ENCODE measurements around the gene SPRED3.
A peak's percentile ranks its signal among the peaks of the same experiment; 100 is the strongest.
"Not testable (repeated sequence)": the region's sequence is repeated elsewhere in the genome, so short reads cannot be mapped to it uniquely, and the experiment has no call there.

Gene SPRED3, protein sequence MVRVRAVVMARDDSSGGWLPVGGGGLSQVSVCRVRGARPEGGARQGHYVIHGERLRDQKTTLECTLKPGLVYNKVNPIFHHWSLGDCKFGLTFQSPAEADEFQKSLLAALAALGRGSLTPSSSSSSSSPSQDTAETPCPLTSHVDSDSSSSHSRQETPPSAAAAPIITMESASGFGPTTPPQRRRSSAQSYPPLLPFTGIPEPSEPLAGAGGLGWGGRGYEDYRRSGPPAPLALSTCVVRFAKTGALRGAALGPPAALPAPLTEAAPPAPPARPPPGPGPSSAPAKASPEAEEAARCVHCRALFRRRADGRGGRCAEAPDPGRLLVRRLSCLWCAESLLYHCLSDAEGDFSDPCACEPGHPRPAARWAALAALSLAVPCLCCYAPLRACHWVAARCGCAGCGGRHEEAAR

DNA sequence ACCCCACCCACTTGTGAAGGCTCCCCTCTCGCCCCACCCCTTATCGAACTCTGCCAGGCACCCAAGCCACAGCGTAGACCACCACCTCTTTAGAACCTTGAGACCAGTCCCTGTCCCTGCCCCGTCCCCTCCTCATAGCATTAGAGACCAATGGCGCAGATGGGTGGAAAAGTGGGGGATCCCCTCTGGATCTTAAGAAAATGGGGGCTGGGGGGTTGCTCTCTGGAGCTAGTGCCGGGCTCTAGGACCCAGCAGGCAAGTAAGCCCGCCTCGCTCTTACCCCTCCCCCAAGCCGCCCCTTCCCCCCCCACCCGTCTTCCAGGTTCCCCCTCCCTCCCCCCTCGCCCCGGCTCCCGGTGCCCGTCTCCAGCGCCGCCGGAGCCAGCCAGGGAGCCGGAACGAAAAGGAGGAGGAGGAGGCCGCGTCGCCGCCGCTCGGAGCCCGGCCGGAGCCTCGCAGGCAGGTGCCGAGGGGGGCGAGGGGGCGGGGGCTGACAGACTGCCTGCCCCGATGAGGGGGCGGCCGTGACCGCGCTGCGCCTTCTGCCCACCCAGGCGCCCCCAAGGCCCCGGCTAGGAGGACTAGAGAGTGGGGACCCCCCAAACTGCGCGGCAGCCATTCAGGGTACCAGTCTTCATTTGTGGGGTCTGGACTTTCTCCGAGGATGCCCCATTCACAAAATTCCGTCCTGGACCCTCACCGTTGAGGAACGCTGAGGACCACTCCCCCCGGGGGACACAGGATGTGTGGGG is at the start of gene SPRED3:
SPRED3 (plus strand) TSS at position 349 of the 752 bp plus-strand sequence. CDS start 1,606 bp downstream, outside the sequence.
- DNase-seq = no peak

DNA sequence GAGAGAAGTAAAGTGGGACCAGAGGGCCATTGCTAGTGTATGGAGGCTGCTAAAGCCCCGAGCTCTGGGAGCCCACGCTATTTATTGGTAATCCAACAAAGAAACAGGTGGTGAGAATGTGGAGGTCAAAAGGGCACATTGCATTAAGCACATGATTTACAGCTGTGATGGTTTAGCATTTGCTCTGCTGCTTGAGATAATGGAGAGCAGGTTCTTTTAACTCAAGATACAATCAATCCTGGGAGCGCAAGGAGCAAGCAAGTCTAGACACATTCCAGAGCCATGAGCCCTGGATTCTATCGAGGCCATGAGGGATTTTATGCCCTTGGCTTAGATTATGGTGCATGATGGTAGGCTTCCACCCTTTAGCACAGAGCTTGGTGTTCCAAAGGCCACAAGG is 49.5 kb upstream of the SPRED3 start:
- not testable (repeated sequence) for DNase-seq

- no peak for DNase-seq
These were observed 47.6 kb upstream of the SPRED3 start for GRCh38 chr19:38340927-38341326.

GRCh38 chr19:38346837-38347236 is 41.7 kb upstream of the SPRED3 start:
- DNase-seq = no peak

GRCh38 chr19:38350883-38351282 is 37.6 kb upstream of the SPRED3 start:
- no peak for DNase-seq

GRCh38 chr19:38351865-38352395 is 36.6 kb upstream of the SPRED3 start:
- no peak for DNase-seq

DNA sequence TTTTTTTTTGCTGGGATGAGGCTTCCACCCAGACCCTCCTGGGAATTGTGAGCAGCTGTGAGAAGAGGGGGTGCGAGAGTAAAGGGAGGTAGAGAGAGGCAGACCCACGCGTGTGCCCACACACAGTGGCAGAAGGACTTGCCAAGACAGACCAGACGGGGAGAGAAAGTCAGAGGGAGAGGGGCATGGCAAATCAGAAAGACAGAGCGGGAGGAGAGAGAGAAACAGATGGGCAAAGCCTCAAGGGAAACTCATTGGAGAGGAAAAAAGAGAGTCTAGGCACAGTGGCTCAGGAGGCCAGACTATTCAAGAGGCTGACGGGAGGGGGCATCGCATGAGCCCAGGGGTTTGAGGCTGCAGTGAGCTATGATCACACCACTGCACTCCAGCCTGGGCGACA is 35.9 kb upstream of the SPRED3 start:
- no peak for DNase-seq

GRCh38 chr19:38355728-38356725 is 32.5 kb upstream of the SPRED3 start:
- no peak for DNase-seq

DNA sequence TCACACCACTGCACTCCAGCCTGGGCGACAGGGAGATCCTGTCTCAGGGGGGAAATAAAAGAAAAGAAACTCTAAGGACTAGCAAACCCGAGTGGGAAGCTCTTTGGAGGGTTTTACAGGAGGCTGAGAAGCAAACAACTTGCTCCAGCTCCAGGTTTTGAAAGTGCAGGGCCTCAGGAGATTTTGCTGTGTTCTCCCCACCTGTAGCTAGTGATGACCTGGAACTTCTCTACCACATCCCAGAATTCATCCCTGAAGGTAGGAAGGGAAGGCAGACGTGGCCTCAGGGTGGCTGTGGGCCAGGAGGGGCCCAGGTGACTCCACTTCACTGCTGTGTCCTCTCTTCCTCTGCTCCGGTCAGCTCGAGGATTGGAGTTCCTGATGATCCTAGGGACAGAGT is 30.4 kb upstream of the SPRED3 start:
- DNase-seq = no peak

GRCh38 chr19:38359242-38360021 is 29.1 kb upstream of the SPRED3 start:
- DNase-seq = no peak

DNA sequence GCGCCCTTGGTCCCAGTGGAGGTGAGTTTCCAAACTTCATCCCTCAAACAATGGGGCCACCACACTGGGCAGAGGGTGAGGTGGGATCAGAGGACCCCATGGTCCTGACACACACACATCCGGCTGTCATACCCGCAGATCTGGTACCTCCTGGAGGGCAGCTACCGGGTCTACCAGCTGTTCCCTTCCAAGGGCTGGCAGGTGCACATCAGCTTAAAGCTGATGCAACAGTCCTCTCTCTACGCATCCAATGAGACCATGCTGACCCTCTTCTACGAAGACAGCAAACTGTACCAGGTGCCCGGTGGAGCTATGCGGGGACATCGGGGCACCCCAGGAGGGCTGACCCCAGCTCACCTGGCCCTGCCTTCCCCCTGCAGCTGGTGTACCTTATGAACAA is 28.1 kb upstream of the SPRED3 start:
- no peak for DNase-seq

- no peak for DNase-seq
These were observed 27.5 kb upstream of the SPRED3 start for GRCh38 chr19:38360839-38361631.

- DNase-seq = peak; percentile 76
These were observed 26.8 kb upstream of the SPRED3 start for GRCh38 chr19:38361633-38362075.

GRCh38 chr19:38362076-38362945 is 26.2 kb upstream of the SPRED3 start:
- peak; percentile 75 for DNase-seq

GRCh38 chr19:38362946-38363688 is 25.4 kb upstream of the SPRED3 start:
- DNase-seq = not testable (repeated sequence)

DNA sequence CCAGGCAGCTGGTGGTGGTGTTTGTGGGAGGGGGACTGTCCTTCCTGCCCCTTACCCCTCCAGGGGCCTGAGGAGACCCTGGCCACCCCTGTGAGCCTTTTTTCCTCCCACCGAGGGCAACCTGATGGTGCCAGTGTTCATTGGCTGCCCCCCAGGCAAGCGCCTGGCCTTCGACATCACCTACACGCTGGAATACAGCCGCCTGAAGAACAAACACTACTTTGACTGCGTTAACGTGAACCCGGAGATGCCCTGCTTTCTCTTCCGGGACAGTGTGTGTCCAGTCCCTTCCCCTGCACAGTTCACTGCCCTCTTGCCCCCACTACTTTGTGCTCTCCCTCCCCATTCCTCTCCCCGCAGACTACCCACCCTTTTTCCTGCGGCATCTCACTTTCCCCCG is 21.5 kb upstream of the SPRED3 start:
- DNase-seq = no peak

GRCh38 chr19:38369584-38369983 is 18.9 kb upstream of the SPRED3 start:
- DNase-seq = no peak

DNA sequence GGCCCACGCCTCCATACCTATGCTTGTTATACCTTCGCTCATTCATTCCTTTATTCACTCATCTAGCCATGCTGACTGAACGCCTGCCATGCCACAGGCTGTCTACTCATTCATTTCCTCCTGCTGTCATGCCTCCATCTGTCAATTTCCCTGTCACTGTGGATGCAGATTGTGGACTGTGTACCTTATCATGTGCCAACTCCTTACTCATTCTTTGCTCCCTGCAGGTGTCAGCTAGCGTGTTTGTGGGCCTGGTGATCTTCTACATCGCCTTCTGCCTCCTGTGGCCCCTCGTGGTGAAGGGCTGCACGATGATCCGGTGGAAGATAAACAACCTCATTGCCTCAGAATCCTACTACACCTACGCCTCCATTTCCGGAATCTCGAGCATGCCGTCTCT is 18.2 kb upstream of the SPRED3 start:
- DNase-seq = no peak

DNA sequence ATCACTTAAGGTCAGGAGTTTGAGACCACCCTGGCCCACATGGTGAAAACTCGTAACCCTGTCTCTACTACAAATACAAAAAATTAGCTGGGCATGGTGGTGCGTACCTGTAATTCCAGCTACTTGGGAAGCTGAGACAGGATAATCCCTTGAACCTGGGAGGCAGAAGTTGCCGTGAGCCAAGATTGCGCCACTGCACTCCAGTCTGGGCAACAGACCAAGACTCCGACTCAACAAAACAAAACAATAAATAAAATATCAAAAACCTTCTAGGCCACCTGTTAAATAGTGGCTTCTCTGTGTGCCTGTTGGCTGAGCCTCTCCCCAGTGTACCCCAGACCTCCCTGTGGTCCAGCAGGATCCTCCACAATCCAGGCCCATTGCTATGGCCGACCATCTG is 17.4 kb upstream of the SPRED3 start:
- no peak for DNase-seq

Measured in RPMI8226 (cell line).